Activated CD8-positive, alpha-beta T cell treated with anti-CD3 and anti-CD28 coated beads for 36 hours (primary cell): ENCODE results near the gene JAKMIP2. TPM values are rescaled to one million over a fixed set of nuclear protein-coding genes. Genes with fewer than 3 reads are reported as not detected.

Source experiments
- ATAC-seq: fragments of 200-7000 bp; cut with Tn5 transposase; one replicate; pipeline ENCODE4 v1.10.0; 2021; ENCODE audit warnings: mild to moderate bottlenecking, moderate library complexity
- CTCF ChIA-PET: fragments of 350-600 bp; sonication (Branson Sonifier 250); formaldehyde crosslinking; loops from one replicate; lab custom pipeline; 2021; ENCODE audit warnings: antibody characterized with exemption; lab: Charles Lee
- POLR2A ChIA-PET: fragments of 350-600 bp; sonication (Branson Sonifier 250); formaldehyde crosslinking; loops from one replicate; lab custom pipeline; 2021; ENCODE audit warnings: antibody characterized with exemption; lab: Charles Lee
- DNase-seq: peaks from one replicate; pipeline ENCODE4 v3.0.0-alpha.2; 2020
- H3K27ac Mint-ChIP-seq: one replicate; pipeline ENCODE4 v1.8.0; 2021; ENCODE audit warnings: mild to moderate bottlenecking, mixed read lengths
- H3K27me3 Mint-ChIP-seq: one replicate; pipeline ENCODE4 v1.8.0; 2021; ENCODE audit warnings: mixed read lengths
- H3K36me3 Mint-ChIP-seq: one replicate; pipeline ENCODE4 v1.8.0; 2021; ENCODE audit warnings: low read depth, mixed read lengths
- H3K4me1 Mint-ChIP-seq: one replicate; pipeline ENCODE4 v1.8.0; 2021; ENCODE audit warnings: low read depth, mixed read lengths
- H3K4me3 Mint-ChIP-seq: one replicate; pipeline ENCODE4 v1.8.0; 2021; ENCODE audit warnings: mild to moderate bottlenecking, moderate library complexity, mixed read lengths
- H3K9me3 Mint-ChIP-seq: one replicate; pipeline ENCODE4 v1.8.0; 2021; ENCODE audit warnings: mixed read lengths
- CTCF ChIP-seq: fragments of 200-600 bp; IDR thresholded peaks from one replicate; pipeline ENCODE4 v1.8.0; 2022; ENCODE audit warnings: antibody characterized with exemption, mild to moderate bottlenecking
- intact Hi-C: fragments of 100-400 bp; cut with micrococcal nuclease; formaldehyde crosslinking; loops from one replicate; pipeline ENCODE4 v1.10.0; 2022
- total RNA-seq, 2 experiments: library from RNA; stranded (reverse); gene quantifications; one replicate each; pipeline ENCODE4 v1.2.3, GENCODE V29; 2021

JAKMIP2 gene
- total RNA-seq, 2 experiments from 2014 or later, result 2.6 to 3.2 TPM

- ATAC-seq (no peak), DNase-seq (no peak)
- Mint-ChIP-seq H3K9me3 (no peaks in the 10 kb centered on the region), H3K36me3 (no peaks in the 10 kb centered on the region), H3K4me1 (no peaks in the 10 kb centered on the region), H3K4me3 (no peak overlapping the region), H3K27me3 (no peaks in the 10 kb centered on the region), H3K27ac (no peak overlapping the region)
- ChIA-PET CTCF (interaction anchor here (1.2 kb wide), 2 partner anchors 56 to 139 kb away, joined by 3 read pairs; no protein-coding TSS in a partner anchor), POLR2A (interaction anchor here (0.8 kb wide), 1 partner anchor 15 kb away, joined by 3 read pairs; no protein-coding TSS in a partner anchor)
- no peak for TF ChIP-seq CTCF
- intact Hi-C loops, result no loop called here
These were observed 15.5 kb downstream of the JAKMIP2 start for GRCh38 chr5:147767048-147767447.

GRCh38 chr5:147763791-147764525 lies 18.6 kb downstream of the JAKMIP2 start:
- ChIA-PET CTCF (no interaction called here), POLR2A (no interaction called here)
- H3K9me3 Mint-ChIP-seq, result no peaks in the 10 kb centered on the region
- no peak overlapping the region for H3K4me3 Mint-ChIP-seq
- no peak for DNase-seq
- no peak for ATAC-seq
- no peaks in the 10 kb centered on the region for H3K4me1 Mint-ChIP-seq
- no peak for TF ChIP-seq CTCF
- H3K36me3 Mint-ChIP-seq, result no peaks in the 10 kb centered on the region
- no peaks in the 10 kb centered on the region for H3K27me3 Mint-ChIP-seq
- intact Hi-C loops, result no loop called here
- no peak overlapping the region for H3K27ac Mint-ChIP-seq

GRCh38 chr5:147760086-147760875 lies 22.2 kb downstream of the JAKMIP2 start:
- H3K9me3 Mint-ChIP-seq, result no peaks in the 10 kb centered on the region
- H3K27me3 Mint-ChIP-seq, result no peaks in the 10 kb centered on the region
- no peak for TF ChIP-seq CTCF
- H3K4me1 Mint-ChIP-seq, result no peaks in the 10 kb centered on the region
- CTCF ChIA-PET, result no interaction called here
- POLR2A ChIA-PET, result interaction anchor here (1.1 kb wide), 1 partner anchor 21 kb away, joined by 5 read pairs; no protein-coding TSS in a partner anchor
- no peaks in the 10 kb centered on the region for H3K36me3 Mint-ChIP-seq
- H3K4me3 Mint-ChIP-seq, result no peak overlapping the region
- no peak overlapping the region for H3K27ac Mint-ChIP-seq
- ATAC-seq (no peak), DNase-seq (no peak)
- intact Hi-C loops, result no loop called here

GRCh38 chr5:147759441-147759840 lies 23.1 kb downstream of the JAKMIP2 start:
- ATAC-seq (no peak), DNase-seq (no peak)
- ChIA-PET CTCF (no interaction called here), POLR2A (no interaction called here)
- Mint-ChIP-seq H3K27ac (no peak overlapping the region), H3K9me3 (no peaks in the 10 kb centered on the region), H3K4me3 (no peak overlapping the region), H3K27me3 (no peaks in the 10 kb centered on the region), H3K4me1 (no peaks in the 10 kb centered on the region), H3K36me3 (no peaks in the 10 kb centered on the region)
- intact Hi-C loops, result no loop called here
- TF ChIP-seq CTCF, result no peak

GRCh38 chr5:147756566-147756965 lies 26.0 kb downstream of the JAKMIP2 start:
- no peaks in the 10 kb centered on the region for H3K9me3 Mint-ChIP-seq
- no peaks in the 10 kb centered on the region for H3K4me1 Mint-ChIP-seq
- intact Hi-C loops, result no loop called here
- TF ChIP-seq CTCF, result no peak
- no peaks in the 10 kb centered on the region for H3K36me3 Mint-ChIP-seq
- ATAC-seq (no peak), DNase-seq (no peak)
- CTCF ChIA-PET, result no interaction called here
- H3K4me3 Mint-ChIP-seq, result no peak overlapping the region
- no peaks in the 10 kb centered on the region for H3K27me3 Mint-ChIP-seq
- H3K27ac Mint-ChIP-seq, result no peak overlapping the region
- POLR2A ChIA-PET, result no interaction called here
